Medulla oblongata (tissue), 1 donor: ENCODE measurements around the gene DNAI2.

Source experiments
- DNase-seq: peaks from one replicate; pipeline ENCODE4 v3.0.0-alpha.2; 2015; ENCODE audit errors: extremely low spot score

DNAI2 gene

GRCh38 chr17:74361230-74362068 lies 87.4 kb downstream of the DNAI2 start, which contains the start of gene BTBD17:
Gene BTBD17 (minus strand): TSS chr17:74361868. CDS start chr17:74361819, 49 bp downstream.
- peak; percentile 74 for DNase-seq

DNA sequence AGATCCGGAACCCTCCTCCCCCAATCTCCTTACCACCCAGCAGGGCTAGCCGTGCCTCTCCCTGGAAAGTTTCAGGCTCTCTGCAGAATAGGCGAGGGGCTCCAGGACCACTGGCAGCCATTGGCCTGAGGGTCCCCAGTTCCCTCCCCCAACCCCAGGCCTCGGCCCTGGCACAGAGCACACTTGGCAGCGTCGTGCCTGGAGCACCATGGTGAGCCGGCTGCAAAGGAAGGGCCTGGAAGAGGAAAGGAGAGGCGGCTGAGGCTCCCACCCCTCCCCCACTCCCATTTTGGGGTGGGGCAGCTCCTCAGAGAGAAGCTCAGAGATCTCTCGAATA lies 88.0 kb downstream of the DNAI2 start:
- peak; percentile 23 for DNase-seq

- peak; percentile 54 for DNase-seq
Observed at GRCh38 chr17:74362810-74363498, 88.9 kb downstream of the DNAI2 start.
